ENCODE measurements around the gene UVRAG. TPM values are rescaled to one million over a fixed set of nuclear protein-coding genes. Genes with fewer than 3 reads are reported as not detected.

UVRAG gene
- total RNA-seq, 1 experiment from 2014 or later, result 19.3 TPM

DNA sequence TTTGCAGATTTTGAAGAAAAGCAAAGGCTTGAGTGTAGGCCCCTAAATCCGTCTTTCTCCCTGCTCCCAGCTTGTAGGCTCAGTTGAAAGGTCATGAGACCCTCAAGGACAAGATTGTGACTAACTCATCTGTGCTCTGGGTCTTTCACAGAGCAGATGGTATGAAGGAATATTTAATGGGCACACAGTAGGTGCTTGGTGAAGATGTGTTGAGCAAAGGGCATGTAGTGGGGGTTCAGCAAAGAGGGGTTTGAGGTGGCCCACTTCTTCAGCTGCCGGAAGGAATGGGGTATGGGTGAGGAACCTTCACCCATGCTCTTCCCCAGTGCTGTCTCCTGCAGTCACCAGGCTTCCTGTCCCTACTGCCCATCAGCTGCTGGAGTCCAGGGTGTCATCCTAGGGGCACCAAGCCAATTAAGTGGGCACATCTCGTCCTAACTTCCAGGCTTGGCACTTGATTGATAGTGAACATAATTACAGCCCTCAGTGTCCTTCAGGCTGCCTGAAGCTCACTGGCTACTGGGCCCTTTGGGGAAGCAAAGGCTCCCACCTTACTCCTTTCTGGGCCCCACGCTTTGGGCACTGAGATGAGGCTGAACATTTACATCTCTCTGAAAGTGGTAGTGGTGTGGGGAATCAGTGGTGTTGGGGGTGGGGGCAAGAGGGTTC is 31.5 kb upstream of the UVRAG start:
- no peak for DNase-seq (ENCODE audit: low spot score)

DNA sequence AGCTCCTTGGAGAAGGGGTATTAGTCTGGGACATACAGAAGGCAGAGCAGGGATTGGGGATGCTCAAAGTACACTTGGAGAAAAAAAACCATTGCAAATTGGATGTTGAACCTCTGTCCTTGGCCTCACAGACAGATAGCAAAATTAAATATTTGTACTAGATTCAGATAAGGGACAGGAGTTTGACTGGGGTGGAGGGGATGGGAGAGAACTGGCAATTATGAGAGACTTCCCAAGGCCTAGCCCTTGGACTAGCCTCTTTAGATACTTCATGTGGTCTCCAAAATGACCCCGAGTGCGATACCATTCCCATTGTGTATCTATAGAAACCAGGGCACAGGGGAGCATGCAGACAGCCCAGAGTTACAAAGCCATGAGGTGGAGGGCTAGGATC is 30.9 kb upstream of the UVRAG start:
- no peak for DNase-seq (ENCODE audit: low spot score)

DNA sequence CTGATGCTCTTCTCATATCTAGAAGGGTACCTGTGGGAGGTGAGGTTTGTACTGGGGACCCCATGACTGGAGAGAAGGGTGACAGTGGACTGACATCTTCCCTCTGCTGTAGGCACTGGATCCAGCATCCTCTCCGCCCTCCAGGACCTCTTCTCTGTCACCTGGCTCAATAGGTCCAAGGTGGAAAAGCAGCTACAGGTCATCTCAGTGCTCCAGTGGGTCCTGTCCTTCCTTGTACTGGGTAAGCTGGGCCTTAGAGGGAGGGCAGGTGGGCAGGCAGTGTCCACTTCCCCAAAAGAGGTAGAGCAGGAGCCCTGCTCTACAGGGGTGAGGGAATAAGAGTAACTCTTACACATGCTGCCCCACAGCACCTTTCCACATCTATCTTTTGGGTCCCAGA is 30.5 kb upstream of the UVRAG start:
- no peak for DNase-seq (ENCODE audit: low spot score)

DNA sequence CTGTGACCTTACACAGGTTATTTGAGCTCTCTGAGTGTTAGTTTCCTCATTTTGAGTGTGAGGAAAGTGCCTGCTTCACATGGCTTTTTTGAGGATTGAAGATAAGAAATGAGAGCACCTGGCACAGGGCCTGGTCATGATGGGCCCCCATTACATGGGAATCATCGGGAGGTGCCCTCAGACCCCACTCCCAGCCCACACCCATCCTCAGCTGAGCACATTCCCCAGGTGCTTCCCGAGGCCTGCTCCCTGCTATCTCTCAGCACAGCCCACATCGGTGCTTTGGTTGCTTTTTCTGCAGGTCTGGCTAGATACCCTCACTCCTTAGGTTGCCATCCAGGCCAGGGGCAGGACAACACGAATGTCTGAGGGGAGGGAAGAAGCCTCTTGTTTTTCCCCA is 29.8 kb upstream of the UVRAG start:
- no peak for DNase-seq (ENCODE audit: low spot score)

DNA sequence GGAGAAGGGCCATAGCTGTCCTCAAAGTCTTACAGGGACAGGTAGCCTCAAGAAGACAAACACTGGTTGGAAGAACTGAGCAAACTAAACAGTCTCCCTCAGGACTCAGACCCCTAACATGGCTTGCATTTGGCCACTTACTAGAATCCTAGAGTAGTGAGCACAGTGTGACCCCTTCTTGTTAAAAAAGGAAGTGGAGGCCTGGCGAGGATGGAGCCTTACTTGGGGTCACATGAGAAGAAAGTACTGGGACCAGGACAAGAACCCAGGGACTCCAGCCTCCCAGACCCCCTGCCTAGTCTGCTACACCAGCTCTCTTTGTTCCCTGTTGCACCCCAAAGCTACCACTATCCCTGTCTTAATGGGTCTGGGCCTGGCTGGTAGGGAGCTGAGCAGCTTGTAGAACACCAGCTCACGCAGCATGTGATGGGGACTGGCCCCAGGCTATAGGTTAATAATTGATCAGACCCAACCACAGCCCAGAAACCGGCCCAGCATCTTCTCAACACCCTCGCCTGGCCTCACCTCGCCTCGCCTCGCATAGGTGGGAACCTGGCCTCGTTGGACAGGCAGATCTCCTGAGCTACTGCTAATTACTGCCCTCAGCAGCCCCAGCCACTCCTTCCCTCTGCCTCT is 28.8 kb upstream of the UVRAG start:
- no peak for DNase-seq (ENCODE audit: low spot score)

DNA sequence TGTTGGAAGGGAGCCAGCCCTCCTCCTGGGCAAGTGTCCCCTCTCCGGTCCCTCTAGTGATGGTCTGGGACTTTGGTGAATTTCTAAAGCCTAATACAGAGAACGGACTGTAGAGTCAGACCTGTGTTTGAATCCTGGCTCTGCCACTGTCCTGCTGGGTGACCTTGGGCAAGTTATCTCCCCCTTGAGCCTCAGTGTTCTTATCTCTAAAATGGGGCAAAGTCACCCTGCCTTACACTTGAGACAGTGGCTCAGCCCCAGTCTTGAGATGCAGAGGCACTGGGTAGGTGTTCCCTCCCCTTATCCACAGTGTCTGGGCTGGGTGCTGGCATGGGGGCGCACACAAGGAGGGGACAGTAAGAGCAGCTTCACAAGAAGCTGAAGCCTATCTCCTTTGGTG is 25.5 kb upstream of the UVRAG start:
- DNase-seq (ENCODE audit: low spot score), result no peak

DNA sequence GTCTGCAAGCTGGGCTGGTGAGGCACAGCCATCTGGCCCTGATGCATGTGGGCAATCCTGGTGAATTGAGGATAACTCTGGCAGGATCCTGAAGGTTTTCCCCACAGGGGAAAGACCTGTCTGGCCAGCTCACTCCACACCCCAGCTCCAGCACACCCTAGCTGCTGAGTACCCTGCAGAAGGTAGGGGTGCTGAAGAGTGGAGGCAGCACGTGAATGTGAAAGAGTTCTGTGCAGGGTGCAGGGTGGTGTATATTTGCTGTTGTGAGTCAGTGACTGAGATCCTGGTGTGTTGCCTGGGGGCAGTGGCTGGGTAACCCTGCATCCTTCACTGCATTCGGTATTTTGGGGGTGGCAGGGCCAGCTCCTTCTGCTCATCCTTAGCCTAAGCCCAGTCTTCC is 24.0 kb upstream of the UVRAG start:
- no peak for DNase-seq (ENCODE audit: low spot score)

DNA sequence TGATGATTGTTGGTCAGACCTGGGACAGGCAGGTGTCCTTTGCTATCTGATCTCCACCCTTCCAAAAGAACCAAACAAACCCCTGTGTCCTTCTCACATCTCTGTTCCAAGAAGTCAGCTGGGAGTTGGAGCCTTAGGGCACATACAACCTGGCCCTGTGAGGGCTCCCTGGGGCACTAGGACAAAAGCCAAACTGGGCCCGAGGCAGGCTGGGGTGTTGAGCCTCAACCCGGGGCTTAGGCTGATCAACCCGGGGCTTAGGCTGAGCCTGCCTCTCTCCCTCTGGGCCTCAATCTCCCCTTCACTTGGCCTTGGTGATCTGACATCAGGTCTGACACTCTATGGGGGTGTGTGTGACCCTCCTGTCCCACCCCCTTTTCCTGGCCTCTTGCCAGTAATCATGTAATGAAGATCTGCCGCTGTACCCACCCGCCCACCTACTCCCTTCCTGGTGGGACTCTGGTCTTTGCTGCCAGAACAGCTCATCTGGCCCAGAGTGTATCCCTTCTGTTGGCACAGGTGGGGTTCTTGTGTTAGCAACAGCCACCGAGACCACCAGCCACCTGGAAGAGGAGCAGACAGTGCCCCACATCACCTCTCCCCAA is 22.8 kb upstream of the UVRAG start:
- no peak for DNase-seq (ENCODE audit: low spot score)

DNA sequence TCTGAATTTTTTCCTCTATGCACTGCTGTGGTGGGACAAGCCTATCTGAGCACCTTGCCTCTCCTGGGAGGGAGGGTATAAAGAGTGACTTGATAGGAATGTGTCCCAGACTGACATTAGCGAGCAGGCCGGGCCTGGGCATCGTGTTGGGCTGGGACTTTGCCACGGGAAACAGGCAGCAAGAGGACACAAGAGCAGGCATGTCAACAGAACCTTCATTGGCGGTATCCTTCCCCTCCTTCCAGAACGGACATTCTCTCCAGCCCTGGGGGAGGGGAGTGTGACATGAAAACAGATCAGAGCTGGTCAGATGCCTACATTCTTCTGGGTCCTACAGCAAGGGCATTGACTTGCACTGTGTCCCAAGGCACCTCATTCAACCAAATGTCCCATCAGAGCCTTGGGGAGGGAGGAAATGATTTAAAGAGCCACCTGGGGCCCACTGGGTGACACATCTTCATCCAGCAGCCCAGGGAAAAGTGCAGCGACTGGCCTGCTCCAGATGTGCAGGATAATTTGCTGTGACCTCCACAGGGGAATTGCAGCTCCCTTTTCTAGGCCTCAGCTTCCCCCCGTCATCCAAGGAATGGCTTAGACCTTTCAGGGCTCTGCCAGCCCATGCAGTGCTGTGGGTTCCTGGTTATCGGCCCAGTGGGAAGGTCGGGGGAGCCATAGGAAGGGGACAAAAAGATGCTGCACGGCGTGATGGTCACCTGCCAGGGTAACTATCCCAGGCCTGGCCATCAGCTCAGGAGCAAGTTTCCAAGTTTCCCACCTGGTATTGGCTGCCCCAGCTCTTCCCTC is 21.8 kb upstream of the UVRAG start:
- DNase-seq (ENCODE audit: low spot score), result no peak

DNA sequence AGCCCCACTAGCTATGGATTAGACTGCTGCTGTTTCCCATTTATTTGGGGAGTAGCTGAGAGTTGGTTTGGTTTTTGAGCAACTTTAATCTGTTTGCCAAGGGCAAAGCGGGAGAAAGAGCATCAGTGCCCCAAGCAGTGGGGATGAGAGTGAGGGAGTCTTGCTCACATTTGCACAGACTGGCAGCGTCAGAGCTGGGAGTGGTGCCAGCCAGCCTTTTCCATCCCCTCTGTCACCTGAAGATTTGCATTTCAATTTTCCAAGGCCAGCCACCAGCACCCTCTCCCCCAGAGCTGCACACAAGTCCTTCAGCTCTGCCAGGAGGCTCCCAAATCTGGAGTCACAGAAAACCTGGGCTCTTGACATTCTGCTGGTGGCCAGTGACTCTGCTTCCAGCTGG is 21.0 kb upstream of the UVRAG start:
- DNase-seq (ENCODE audit: low spot score), result no peak

DNA sequence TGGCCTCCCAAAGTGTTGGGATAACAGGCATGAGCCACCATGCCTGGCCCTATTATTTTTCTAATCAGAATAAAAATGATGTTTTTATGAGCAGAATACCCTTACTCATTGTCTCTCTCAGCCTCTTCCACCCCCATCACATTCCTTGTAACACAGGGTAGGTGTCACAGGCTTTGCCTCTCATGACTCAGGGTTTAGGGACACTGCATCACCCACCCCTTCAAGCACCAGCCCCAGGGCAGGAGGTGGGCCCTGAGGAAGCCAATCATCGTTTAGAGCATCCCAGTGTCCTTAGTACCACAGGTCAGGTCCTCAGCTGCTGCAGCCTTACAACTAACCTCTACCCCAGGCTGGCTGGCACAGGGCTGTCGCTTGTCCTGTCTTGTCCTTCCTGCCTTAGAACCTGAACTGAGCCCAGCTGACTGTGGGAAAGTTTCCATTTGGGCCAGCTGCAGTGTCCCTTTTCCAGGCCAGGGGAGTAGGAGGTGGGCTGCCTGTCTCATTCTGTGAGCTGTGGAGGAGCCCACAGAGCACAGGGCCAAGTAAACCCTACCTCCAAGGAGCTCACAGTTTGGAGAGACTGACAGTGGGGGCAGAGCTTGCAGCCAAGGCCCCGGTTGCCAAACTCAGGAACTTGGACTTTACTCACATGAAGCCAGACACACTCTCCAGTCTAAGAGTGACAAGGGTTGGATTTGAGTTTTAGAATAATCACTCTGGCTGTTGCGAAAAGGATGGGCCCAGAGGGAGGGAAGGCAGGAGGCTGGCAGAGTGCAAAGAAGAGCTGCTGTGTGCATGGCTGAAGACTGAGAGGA is 19.5 kb upstream of the UVRAG start:
- DNase-seq (ENCODE audit: low spot score), result no peak

DNA sequence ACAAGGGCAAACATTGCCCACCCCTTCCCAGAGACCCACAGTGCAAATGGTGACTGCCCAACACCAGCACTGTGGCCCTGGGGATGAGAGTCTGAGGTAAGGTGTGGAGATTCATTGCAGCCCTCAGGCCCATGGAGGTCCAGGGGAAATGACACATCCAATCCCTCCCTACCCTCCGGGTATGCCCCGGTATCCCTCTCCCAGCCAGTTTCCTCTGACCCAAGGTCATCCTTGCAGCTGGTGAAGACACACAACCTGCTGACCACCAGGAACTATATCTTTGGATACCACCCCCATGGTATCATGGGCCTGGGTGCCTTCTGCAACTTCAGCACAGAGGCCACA is 18.9 kb upstream of the UVRAG start:
- no peak for DNase-seq (ENCODE audit: low spot score)

DNA sequence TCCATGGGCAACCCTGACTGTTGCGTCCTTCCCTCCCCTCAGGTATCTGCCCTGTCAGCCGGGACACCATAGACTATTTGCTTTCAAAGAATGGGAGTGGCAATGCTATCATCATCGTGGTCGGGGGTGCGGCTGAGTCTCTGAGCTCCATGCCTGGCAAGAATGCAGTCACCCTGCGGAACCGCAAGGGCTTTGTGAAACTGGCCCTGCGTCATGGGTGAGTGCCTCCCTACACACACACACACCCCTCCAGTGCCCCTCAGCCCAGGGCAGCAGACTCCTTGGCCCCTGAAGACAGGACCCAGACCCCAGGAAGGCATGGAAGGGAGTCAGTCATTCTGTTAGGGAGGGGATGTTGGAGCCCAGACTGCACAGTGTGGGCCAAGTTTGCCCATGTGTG is 17.9 kb upstream of the UVRAG start:
- DNase-seq (ENCODE audit: low spot score), result no peak

DNA sequence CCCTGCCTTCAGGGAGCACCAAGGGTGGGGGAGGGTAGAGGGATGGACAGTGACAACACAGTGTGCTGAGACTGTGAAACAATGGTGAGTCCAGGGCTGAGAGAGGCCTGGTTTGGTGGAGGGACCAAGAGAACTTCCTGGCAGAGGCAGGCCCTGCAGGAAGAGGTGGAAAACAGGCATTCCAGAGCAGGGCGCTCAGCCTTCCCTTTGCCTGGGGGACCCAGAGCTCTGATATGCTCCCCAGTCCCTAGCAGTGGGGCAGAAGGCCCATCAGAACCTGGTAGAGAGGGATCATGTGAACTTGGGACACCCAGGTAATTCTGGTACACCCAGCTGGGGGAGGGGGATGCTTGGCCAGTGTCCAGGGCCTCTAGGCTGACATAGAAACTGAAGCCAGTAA is 17.2 kb upstream of the UVRAG start:
- DNase-seq (ENCODE audit: low spot score), result no peak

DNA sequence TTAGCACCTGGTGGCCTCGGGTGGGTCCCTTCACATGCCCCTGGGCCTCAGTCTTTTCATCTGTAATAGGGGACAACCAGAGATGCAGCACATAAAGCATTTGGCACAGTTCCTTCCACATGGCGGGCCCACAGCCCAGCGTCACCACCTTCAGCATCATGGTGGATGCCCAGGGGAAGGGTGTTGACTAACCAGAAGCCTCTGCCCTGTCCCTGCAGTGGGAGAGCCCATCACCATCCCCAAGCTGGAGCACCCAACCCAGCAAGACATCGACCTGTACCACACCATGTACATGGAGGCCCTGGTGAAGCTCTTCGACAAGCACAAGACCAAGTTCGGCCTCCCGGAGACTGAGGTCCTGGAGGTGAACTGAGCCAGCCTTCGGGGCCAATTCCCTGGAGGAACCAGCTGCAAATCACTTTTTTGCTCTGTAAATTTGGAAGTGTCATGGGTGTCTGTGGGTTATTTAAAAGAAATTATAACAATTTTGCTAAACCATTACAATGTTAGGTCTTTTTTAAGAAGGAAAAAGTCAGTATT is 14.8 kb upstream of the UVRAG start:
- DNase-seq (ENCODE audit: low spot score), result no peak

DNA sequence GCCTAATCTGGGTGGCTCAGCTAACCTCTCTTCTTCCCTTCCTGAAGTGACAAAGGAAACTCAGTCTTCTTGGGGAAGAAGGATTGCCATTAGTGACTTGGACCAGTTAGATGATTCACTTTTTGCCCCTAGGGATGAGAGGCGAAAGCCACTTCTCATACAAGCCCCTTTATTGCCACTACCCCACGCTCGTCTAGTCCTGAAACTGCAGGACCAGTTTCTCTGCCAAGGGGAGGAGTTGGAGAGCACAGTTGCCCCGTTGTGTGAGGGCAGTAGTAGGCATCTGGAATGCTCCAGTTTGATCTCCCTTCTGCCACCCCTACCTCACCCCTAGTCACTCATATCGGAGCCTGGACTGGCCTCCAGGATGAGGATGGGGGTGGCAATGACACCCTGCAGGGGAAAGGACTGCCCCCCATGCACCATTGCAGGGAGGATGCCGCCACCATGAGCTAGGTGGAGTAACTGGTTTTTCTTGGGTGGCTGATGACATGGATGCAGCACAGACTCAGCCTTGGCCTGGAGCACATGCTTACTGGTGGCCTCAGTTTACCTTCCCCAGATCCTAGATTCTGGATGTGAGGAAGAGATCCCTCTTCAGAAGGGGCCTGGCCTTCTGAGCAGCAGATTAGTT is 14.2 kb upstream of the UVRAG start:
- DNase-seq (ENCODE audit: low spot score), result no peak

DNA sequence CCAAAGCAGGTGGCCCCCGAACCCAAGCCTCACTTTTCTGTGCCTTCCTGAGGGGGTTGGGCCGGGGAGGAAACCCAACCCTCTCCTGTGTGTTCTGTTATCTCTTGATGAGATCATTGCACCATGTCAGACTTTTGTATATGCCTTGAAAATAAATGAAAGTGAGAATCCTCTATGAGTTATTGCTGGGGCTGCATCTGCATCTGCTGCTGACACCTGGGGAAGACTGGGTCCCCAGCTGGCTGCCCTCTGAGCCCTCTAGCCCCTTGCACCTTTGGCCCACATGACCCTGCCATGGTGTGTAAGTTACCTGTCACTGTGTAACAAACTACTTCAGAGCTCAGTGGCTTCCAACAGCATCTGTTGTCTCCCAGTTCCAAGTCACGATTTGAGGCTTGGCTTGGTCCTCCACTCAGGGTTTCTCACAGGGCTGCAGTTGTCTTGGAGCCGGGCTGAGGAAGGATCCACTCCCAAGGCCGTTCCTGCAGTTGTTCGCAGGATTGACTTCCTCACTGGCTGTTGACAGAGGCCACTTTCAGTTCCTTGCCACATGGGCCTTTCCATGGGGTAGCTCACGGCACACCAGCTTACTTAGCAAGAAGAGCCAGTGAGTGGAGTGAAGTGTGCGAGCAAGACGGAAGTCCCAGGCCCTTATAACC is 13.5 kb upstream of the UVRAG start:
- DNase-seq (ENCODE audit: low spot score), result no peak

DNA sequence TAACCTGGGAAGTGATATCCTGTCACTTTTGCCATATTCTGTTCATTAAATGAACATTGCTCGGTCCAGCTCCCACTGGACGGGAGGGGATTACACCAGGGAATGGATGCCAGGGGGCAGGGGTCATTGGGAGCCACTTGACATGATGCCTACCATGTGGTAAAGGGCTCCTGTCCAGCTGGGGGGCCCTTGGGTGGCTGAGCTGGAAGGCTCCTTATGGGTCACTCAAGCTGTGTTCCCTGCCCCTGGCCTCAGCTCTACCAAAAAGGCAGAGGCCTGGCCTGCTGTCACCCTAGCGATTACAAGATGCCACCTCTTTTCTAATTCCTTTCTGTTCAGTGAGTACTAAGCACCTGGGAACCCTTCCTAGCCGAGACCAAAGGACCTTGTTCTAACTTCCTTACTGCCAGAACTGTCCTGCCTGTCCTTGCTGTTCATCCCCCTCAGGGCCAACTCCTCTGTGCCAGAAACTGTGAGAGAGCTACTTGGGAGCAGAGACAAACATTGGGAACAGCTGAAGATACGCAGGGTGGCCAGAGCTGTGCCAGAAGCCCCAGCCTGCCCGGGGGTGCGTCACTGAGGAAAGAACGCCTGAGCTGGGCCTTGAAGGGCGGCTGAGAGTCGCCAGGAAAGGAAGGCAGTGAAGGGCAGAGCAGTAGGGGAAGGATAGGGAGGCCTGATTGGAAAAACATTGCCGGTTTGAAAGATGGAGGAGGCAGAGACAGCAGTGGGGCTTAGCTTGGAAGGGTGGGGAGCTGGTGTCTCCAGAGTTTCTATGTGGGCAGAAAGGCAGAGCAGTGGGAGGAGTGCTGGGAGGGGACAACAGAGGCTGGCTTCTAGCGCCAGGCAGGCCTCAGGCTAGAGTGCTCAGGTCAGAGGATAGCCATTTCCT is 12.7 kb upstream of the UVRAG start:
- DNase-seq (ENCODE audit: low spot score), result no peak
